Osteoblast (primary cell): ENCODE results near the gene SGMS2. TPM values are rescaled to one million over a fixed set of nuclear protein-coding genes. Genes with fewer than 3 reads are reported as not detected.
A peak's percentile ranks its signal among the peaks of the same experiment; 100 is the strongest.

Experiments
- DNase-seq: peaks from one replicate; pipeline ENCODE4 v3.0.0; 2011; ENCODE audit warnings: low spot score, mixed read lengths; ENCODE audit not compliant: insufficient read length; ENCODE audit errors: missing footprints
- H2AFZ ChIP-seq: 2 replicates; pipeline ENCODE4 v1.6.0; 2011; ENCODE audit warnings: mild to moderate bottlenecking, low read length
- H3K27ac ChIP-seq: 2 replicates; pipeline ENCODE4 v1.5.1; 2011; ENCODE audit warnings: mild to moderate bottlenecking, low read depth, low read length, moderate library complexity
- H3K27me3 ChIP-seq: 2 replicates; pipeline ENCODE4 v1.6.0; 2012; ENCODE audit warnings: mild to moderate bottlenecking, control low read depth, inconsistent platforms, low read length, moderate library complexity; ENCODE audit not compliant: insufficient read depth
- H3K36me3 ChIP-seq: 2 replicates; pipeline ENCODE4 v1.5.1; 2011; ENCODE audit warnings: mild to moderate bottlenecking, low read length, control low read depth, moderate library complexity; ENCODE audit not compliant: insufficient read depth
- H3K4me1 ChIP-seq: 2 replicates; pipeline ENCODE4 v1.5.1; 2011; ENCODE audit warnings: mild to moderate bottlenecking, low read length, control low read depth, moderate library complexity; ENCODE audit not compliant: insufficient read depth
- H3K4me2 ChIP-seq: 2 replicates; pipeline ENCODE4 v1.6.0; 2011; ENCODE audit warnings: mild to moderate bottlenecking, low read length; ENCODE audit not compliant: insufficient read depth
- H3K4me3 ChIP-seq: fragments of 200-600 bp; sonication (generic); 3 replicates; pipeline ENCODE4 v1.5.1; 2012; ENCODE audit warnings: mild to moderate bottlenecking, low read length, inconsistent platforms; ENCODE audit not compliant: insufficient read depth
- H3K79me2 ChIP-seq: 2 replicates; pipeline ENCODE4 v1.6.0; 2012; ENCODE audit warnings: mild to moderate bottlenecking, low read length, control low read depth, inconsistent platforms; ENCODE audit not compliant: insufficient read depth
- H3K9me3 ChIP-seq: 2 replicates; pipeline ENCODE4 v1.5.1; 2011; ENCODE audit warnings: low read depth, low read length, control low read depth
- H4K20me1 ChIP-seq: 2 replicates; pipeline ENCODE4 v1.6.0; 2012; ENCODE audit warnings: mild to moderate bottlenecking, low read length, control low read depth; ENCODE audit not compliant: insufficient read depth
- total RNA-seq: library from RNA; depleted of rRNA; stranded (reverse); fragments of >200 nt; gene quantifications from 2 replicates; pipeline ENCODE4 v1.2.3, GENCODE V29; 2012
- TF ChIP-seq, protein P1 (sequence below): IDR thresholded peaks from 2 replicates; pipeline ENCODE4 v1.5.1; 2011; ENCODE audit warnings: mild to moderate bottlenecking, low read depth, low read length, moderate library complexity; ENCODE audit errors: extremely low read depth

The SGMS2 gene
- total RNA-seq, 1 donor: 148 TPM

DNA sequence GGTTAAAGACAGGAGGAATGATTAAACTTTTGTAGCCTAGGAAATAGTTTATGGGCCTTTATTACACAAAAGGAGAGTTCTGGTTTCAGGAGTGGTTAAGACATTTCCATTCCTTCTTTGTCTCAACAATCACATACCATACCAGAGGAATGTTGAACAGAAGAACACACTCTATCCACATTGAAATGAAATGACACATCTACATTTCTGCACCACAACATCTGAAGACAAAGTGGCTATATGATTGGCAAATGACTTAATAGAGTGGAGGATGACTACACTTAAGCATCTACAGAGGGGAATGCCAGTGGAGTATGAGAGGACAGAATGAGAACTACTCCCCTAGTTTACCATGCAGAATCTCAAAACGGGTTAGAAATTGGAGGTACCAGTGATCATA, 114.6 kb downstream of the SGMS2 start:
- Histone ChIP-seq H3K36me3 (no peaks in the 10 kb centered on the region), H3K9me3 (no peaks in the 10 kb centered on the region), H4K20me1 (no peaks in the 10 kb centered on the region), H3K4me1 (no peaks in the 10 kb centered on the region), H2AFZ (no peak overlapping the region), H3K27ac (no peak overlapping the region), H3K27me3 (no peaks in the 10 kb centered on the region), H3K4me3 (no peak overlapping the region), H3K79me2 (no peaks in the 10 kb centered on the region), H3K4me2 (no peak overlapping the region)
- DNase-seq: peak; percentile 60
- TF ChIP-seq, protein P1, sequence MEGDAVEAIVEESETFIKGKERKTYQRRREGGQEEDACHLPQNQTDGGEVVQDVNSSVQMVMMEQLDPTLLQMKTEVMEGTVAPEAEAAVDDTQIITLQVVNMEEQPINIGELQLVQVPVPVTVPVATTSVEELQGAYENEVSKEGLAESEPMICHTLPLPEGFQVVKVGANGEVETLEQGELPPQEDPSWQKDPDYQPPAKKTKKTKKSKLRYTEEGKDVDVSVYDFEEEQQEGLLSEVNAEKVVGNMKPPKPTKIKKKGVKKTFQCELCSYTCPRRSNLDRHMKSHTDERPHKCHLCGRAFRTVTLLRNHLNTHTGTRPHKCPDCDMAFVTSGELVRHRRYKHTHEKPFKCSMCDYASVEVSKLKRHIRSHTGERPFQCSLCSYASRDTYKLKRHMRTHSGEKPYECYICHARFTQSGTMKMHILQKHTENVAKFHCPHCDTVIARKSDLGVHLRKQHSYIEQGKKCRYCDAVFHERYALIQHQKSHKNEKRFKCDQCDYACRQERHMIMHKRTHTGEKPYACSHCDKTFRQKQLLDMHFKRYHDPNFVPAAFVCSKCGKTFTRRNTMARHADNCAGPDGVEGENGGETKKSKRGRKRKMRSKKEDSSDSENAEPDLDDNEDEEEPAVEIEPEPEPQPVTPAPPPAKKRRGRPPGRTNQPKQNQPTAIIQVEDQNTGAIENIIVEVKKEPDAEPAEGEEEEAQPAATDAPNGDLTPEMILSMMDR: no peak

DNA sequence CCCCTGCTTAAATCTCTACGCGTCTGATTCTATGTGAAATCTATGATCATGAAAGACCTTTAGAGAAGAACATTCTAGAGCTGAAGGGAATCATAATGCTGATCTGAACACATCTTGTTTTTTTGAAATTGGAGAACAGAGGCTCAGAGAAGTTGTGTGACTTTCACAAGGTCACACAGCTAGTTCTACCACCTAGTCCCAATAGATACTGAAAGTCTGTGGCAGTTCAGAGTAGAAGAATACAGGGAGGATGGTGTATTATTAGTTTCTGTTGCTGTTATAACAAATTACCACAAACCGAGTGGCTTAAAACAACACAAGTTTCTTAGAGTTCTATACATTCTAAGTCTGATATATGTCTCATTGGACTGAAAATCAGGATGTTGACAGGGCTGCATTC, 121.1 kb downstream of the SGMS2 start:
- Histone ChIP-seq H3K36me3 (no peaks in the 10 kb centered on the region), H3K4me2 (no peak overlapping the region), H3K9me3 (no peaks in the 10 kb centered on the region), H3K79me2 (no peaks in the 10 kb centered on the region), H3K4me1 (peaks cover 4% of the 10 kb centered on the region), H3K27ac (no peak overlapping the region), H3K27me3 (no peaks in the 10 kb centered on the region), H3K4me3 (no peak overlapping the region), H2AFZ (no peak overlapping the region), H4K20me1 (no peaks in the 10 kb centered on the region)
- DNase-seq: no peak
- TF ChIP-seq, protein P1: no peak

DNA sequence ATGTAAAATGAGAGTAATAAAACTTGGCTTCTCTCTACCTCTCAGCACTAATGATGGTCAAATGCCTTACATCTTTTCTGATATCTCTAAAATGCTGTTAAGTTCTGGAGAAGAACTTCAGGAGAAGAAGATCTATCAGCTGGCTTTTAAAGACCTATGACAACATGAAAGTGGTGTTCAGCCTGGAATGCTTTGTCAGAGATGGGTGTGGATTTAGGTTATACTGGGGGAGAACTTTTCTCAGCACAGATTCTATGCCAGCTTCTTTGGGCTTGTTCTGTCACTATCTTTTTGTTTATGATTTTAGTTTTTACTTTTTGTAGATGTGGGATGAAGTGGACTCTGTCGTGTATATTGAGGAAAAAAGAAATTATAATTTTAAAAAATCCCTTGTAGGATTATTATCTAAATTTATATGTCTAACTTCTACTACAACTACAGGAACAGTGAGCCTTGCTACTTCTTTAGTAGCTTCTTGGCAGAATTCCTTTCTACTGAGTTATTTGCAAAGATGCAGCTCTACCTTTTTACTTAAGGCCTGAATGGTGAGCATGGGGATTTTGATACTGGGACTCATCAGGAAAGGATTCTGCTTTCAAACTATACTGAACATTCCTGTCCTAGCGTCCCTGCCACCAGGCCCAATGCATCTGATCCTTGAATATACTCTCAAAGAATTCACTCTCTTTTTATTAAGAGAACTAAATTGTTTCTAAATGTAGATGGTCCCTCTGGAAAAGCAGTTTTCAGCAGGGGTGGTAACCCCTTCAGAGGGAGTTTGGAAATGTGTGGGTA, 126.2 kb downstream of the SGMS2 start:
- Histone ChIP-seq H3K27ac (peak overlapping the region; percentile 68), H4K20me1 (no peaks in the 10 kb centered on the region), H3K4me2 (no peak overlapping the region), H3K4me1 (peaks cover 19% of the 10 kb centered on the region), H3K36me3 (no peaks in the 10 kb centered on the region), H3K9me3 (no peaks in the 10 kb centered on the region), H2AFZ (peak overlapping the region; percentile 5), H3K79me2 (no peaks in the 10 kb centered on the region), H3K4me3 (no peak overlapping the region), H3K27me3 (no peaks in the 10 kb centered on the region)
- TF ChIP-seq, protein P1: no peak
- no peak for DNase-seq

DNA sequence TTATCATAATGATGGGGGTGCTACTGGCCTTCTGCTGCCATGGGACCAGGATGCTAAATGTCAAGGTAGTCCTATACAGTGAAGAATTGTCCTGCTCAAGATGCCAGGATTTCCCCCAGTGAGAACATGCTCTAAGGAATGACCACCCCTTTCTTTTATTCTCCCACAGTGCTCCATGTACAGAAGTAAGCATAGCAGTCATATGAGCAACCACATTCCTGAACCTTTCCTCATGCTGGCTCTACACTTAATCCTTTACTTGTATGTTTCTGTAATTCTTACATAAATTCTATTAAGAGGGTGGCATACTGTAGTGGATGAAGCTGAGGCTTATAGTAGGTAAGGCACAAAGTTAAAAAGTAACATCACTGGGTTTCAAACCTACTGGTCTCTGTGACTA, 126.8 kb downstream of the SGMS2 start:
- Histone ChIP-seq H3K4me2 (no peak overlapping the region), H2AFZ (peak overlapping the region; percentile 40), H3K4me3 (no peak overlapping the region), H3K4me1 (peaks cover 19% of the 10 kb centered on the region), H3K9me3 (no peaks in the 10 kb centered on the region), H3K79me2 (no peaks in the 10 kb centered on the region), H3K27me3 (no peaks in the 10 kb centered on the region), H4K20me1 (no peaks in the 10 kb centered on the region), H3K27ac (peak overlapping the region; percentile 68), H3K36me3 (no peaks in the 10 kb centered on the region)
- peak; percentile 88 for DNase-seq
- TF ChIP-seq, protein P1: no peak
